GM18870 (cell line): Measurements from ENCODE around the gene PRKACA.

Experiments used
- ATAC-seq: cut with Tn5 transposase; IDR thresholded peaks from one replicate; pipeline ENCODE4 v1.9.1; 2021; ENCODE audit warnings: moderate library complexity; ENCODE audit not compliant: unreplicated experiment

Gene PRKACA

DNA sequence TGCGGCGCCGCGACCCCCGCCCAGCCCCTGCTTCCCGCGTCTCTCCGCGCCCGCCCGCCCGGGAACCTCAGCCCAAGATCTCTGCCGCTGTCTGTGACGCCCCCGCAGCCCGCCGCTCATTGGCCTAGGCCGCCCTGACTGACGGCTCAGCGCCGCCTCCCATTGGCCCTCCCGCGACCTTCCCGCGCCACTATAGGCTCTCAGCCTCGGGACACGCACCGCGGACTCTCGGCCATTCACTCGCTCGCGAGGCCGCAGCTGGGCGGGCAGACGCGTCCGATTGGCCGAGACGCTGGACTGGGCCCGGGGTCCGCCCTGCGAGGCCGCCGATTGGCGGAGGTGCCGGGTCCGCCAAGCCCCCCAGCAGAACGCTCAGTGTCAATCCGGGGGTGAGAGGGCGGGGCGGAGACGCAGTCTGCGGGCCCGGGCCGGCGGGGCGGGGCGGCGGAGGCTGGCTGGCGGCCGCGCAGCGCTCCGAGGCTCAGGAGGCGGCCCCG is at the start of gene PRKACA:
Gene PRKACA, minus strand, starts transcription at position 95 of the 497 bp plus-strand sequence. CDS start 215 bp downstream, outside the sequence.
- peak; percentile 76 for ATAC-seq

DNA sequence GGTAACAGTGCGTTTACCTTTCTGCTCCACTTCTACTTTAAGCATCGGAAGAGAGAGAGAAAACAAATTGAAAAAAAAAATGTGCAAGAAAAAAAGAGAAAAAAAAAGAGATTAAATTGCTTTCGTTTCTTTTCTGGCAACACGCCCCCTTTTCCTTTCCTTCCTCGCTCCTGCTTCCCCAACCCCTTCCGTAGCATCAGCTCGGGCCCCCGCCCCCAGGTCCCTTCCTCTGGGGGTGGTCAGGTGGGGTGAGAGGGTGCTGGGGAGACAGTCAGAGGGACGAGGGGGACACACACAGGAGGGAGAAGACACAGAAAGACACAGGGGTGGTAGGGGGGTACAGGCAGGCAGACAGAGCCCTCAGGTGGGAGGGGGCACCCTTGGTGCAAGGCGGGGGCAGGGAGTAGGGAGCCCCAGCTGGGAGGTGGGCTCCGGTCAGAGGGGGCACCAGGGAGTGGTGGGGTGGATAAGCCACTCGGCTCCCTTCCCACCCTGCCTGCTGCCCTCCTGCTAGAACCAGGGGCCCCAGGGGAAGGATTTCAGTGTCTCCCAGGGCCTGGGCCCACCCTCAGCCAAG is 49.5 kb upstream of the PRKACA start:
- ATAC-seq = no peak

DNA sequence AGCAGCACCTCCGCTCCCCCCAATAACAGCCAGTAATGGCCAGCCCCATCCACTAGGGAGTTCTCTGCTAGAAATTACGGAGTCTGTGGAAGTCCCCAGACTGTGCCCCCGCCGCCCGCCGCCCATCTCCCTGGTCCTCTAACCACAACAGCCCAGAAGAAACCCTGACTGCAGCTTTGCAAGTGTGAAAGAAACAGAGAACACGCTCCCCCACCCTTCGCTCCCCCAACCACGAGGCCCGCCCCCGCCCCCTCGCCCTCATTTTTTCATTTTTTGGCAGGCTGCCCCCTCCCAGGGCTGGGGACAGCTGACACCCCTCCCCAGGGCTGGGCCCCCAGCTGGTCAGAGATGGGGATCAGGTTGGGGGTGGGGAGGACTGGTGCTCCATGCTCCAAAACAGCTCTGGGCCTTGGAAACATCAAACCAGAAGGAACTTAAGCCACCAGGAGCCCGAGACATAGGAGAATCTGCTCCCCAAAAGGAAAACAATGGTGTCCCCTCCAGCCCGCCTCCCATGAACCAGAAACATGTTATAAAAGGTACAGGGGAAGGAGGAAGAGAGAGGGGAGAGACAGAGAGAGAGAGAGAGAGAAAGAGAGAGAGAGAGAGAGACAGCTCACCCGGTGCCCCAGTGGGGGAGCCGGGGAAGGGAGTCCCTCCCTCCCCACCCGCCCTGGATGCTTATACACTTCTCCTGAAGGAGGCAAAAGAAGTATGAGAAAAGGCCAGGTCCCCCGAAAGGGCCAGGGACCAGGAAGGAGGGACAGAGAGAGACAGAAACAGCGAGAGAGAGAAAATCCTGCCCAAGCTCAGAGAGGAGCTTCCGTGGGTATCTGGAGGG is 48.6 kb upstream of the PRKACA start:
- no peak for ATAC-seq

DNA sequence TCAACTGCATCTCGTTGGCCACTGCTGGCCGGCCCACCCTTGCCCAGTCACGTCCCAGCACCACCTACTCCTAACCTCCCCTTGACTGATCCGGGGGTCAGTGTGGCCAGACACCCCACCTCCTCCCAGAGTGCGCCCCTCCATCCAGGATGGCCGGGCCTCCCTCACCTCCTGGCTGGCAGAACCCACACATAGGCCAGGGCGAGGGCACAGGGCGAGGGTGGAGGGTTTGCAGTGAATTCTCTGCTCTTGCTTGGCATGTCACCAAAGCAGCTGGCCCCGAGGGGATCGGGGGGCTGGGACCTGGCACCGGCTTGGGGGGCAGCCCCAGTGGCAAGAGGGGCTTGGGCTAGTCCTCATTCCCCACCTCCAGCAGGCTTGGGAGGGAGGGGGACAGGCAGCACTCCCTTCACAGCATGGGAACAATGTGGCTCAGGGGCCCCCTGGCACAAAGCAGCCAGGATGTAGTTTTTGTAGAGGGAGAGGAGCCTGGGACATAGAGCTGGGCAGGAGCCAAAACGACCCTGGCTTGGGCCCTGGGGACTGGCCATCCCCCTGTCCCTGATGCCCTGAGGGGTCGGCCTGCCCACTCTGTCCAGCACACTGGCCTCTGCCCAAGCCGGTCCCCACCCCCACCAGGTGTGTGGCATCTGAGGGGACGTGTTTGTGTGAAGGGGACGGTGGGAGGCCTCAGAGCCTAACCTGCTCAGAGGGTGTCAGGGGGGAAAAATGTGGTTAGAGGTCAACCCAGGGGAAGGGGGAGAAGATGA is 47.3 kb upstream of the PRKACA start:
- no peak for ATAC-seq

DNA sequence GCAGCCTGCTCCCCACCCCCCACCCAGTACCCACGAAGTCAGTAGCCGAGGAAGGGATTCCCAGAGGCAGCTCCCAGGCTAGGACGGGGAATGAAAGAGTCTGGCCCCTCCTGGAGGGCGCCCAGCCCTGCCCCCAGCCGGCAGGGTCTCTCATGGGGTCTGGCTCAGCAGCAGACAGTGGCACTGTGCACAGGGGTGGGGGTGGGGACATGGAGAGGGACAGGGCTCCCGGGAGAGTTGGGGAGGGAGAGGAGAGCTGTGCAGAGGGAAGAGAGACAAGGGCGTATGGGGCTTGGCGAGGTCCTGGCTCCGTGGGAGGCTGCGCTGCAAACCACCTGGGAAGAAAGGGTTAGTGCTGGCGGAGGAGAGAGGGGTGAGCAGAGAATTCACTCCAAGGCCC is 46.5 kb upstream of the PRKACA start:
- ATAC-seq = no peak

DNA sequence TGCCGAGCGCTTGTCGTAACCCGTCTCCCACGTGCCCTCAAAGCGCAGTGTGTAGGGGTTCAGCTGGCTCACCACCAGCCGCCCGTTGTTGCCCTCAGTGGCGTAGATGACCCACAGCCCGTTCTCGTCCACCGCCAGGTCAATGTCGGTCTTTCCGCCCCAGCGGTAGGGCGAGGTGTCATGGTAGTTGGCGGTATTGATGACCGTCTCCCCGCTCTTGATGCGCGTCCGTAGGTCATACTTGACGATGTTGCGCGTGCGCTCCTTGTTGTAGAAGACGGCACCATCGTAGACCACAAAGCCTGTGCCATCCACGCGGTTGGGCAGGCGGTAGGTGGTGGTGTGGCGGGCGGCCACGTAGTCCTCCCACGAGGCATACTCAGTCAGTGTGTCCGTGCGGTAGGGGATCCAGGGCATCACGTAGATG is 45.3 kb upstream of the PRKACA start:
- no peak for ATAC-seq

DNA sequence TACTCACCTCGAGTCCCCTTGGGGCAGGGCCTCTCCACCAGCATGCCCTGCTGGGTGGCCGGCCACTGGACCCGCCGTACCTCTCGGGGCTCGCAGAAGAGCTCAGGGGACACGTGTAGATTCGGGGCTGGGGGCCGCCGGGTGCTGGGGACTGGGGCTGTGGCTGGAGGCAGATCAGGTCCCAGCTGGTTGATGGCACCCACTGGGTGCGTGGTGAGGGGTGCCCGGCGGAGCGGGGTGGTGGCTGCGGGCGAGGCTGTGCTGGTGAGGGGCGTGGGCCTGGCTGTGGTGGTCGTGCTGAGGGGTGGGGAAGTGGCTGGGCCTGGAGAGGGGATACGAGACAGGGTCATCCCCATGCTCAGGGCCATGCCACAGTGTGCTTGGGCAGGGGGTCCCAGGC is 43.7 kb upstream of the PRKACA start:
- no peak for ATAC-seq

DNA sequence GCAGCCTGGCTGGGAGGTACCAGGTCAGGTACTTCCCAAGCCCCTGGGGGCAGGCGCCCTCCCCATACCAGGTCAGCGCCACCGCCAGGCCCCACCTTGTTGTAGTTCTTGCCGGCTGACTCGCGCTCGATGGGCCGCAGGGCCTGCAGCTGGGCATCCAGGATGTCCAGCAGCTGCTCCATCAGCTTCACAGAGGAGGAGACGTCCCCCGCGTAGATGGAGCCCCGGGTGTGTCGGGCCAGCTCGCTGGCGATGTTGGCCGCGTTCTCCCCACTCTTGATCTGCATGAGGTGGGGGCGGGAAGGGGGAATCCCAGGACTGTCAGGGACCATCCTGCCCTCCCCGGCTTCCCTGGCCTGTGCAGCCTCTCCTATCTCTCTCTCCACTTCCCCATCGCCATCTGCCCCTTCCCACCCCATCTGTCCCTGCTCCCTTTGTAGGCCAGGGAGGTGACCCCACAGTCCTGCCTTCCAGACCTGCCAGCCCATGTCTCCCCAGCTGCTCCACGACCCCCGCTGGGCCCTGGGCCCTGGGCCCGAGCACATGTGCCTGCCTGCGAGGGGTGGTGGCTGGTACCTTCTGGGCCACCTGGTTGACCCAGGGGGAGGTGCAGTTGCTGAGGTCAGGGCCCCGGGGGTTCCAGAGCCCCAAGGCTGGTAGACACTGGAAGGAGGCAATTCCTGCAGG is 42.6 kb upstream of the PRKACA start:
- no peak for ATAC-seq

DNA sequence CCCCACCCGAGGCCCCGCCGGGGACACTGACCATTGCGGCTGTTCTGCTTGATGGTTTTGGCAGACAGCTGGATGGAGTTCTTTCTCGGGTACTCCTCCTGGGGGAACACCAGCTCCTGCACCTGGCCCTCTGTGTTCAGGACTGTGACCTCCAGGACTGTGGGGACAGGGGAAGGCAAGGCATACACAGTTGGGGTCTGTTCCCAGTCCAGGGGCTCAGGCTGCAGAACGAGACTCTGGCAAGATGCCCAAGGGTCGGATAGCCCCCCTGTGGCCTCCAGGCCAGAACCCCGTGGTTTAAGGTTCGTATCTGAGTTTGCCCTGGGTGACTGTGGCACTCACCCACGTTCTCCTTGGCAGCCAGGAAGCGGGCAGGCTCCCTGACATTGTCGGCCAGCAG is 41.5 kb upstream of the PRKACA start:
- ATAC-seq = no peak

DNA sequence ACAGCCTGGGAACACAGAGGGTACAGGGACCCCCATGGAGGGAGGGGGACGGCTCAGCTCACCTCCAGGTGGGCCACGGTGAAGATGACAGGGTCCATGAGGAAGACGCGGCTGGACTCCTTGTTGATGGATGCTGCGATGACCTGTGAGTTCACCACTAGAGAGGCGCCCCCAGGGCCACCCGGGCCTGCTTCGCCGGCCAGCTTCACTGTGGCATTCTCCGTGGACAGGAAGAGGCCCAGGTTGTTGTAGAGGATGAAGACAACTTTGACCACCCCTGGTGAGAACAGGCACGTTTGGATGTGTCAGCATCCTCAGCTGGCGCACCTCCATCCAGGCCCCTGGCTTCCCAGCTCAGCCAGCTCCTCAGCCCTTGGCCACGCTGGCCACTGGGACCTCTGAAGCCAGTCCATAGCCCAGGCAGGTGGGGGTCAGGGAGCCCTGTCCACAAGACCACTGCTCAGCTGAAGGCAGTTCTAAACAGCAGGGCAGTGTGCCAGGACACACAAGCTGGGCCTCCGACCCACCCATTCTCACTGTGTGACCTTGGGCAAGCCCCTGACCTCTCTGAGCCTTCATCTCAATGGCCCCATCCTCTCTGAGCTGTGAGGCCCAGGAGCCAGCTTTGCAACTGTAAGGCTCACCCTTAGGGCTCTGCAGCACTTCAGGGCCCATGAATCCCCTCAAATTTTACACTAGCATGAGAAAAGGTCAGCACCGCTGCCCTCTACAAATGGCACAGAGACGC is 40.9 kb upstream of the PRKACA start:
- no peak for ATAC-seq

DNA sequence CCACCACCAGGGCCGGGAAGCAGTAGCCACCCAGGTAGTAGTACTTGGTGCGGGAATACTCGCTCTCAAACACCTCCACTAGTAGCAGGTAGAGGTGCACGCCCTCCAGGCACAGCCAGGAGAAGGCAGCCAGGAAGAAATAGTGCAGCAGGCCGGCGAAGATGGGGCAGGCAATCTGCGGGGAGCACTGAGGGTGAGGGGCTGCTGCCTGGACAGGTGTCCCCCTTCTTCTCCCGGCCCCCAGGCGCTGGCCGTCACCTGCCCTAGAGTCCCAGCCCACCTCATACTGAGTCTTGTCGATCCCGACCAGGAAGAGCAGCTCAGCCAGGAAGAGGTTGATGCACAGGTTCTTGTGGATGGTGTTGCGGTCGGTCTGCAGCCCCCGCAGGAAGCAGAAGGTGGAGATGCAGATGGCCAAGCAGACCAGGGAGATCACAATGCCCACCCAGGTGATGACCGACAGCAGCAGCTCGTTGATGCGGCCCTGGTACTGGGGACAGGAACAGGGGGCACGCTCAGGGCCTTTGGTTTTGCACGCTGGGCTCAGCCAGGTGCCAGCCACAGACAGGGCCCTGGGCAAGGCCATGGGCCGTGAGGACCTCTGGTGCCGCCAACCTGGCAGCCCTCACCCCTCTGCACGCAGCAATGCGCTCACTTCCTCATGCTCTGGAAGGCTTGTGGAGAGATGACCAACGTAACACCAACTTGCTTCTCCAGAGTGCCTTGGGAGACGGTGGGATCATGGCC is 39.6 kb upstream of the PRKACA start:
- ATAC-seq = no peak

DNA sequence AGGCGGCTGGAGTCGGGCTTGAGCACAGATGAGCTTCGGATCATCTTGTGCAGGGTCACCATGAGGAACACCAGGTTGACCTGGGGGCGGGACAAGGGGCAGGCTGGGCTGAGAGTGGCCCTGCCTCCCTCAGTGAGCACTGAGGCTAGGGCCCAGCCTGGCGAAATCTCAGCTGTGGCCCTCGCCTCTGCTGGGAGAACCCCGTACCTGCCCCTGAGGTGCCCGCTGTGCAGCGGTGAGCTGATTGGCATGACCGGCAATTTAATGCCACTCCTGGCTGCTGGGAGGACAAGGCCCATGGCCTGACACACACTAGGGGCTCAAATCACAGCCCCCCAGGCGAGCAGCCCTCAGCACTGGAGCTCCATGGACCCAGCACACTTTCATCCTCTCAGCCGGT is 38.6 kb upstream of the PRKACA start:
- no peak for ATAC-seq

DNA sequence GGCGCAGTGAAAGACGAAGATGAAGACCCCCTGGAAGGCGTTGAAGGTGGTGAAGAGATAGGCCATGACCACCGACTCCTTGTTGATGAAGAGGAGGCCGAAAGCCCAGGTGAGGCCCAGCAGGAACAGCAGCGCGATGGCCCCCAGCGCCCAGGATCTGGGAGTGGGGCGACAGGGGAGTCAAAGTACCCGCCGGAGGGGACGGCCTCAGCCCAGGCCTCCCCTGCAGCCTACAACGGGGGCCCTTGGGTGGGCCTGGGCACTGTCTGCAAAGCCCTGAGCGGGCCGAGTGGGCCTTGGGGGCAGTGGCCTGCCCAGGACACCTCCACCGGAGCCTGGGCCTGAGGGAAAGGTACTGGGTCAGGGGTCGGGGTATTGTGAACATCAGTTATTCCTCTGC is 37.8 kb upstream of the PRKACA start:
- ATAC-seq = no peak

DNA sequence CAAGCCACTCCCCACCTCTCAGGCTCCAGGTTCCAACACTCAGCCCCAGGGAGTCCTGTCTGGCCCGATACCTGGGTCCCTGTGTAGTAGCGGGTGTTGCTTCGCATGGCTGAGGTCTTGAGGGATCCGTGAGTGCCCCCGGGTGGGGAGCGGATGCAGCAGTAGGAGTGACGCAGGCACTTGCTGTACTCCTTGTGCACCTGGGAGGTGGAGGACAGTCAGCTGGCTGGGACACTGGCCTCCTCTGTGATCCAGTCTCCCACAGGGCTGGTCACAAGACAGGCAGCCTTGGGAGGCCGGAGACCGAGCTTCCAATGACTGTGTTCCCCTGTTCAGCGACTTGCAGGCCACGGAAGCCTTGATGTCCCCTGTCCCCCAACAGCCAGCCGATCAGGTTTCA is 35.2 kb upstream of the PRKACA start:
- ATAC-seq = no peak

DNA sequence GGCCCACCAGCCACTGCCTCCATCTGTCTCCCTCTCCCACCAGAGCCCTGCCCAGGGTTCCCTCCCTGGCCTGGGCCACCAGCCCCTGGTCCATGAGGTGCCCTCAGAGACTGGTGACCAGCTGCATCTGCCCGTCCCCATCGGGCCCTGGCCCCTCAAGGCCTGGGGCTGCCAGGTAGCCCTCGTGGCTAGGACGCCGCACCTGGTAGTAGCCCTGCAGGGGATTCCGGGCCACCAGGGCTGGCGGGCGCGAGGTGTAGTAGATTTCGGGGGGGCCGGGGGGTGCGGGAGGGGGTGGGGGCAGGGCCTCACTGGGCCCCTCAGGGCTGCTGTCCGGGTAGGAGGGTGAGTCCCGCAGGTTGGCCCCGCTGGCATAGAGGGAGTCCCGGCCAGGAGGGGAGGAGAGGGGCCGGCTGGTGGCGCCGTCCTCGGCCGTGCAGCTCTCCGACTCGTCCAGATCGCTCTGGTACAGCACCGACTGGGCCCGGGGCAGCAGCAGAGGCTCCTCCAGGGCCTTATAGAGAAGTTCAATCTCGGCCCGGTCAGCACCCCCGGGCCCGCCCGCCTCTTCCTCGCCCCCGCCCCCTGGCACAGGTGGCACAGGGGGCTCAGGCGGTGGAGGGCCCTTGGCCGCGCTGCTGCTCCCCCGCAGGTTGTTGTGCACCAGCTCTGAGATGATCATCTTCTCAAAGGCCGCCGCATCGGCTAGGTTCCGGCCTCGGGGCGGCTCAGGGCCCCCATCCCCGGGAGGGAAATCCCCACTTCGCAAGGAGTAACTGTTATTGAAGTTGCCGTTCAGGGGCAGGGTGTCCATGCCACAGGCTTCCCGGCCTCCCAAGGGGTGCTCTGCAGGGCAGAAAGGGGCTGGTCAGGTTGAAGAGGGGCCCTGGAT is 33.5 kb upstream of the PRKACA start:
- no peak for ATAC-seq

DNA sequence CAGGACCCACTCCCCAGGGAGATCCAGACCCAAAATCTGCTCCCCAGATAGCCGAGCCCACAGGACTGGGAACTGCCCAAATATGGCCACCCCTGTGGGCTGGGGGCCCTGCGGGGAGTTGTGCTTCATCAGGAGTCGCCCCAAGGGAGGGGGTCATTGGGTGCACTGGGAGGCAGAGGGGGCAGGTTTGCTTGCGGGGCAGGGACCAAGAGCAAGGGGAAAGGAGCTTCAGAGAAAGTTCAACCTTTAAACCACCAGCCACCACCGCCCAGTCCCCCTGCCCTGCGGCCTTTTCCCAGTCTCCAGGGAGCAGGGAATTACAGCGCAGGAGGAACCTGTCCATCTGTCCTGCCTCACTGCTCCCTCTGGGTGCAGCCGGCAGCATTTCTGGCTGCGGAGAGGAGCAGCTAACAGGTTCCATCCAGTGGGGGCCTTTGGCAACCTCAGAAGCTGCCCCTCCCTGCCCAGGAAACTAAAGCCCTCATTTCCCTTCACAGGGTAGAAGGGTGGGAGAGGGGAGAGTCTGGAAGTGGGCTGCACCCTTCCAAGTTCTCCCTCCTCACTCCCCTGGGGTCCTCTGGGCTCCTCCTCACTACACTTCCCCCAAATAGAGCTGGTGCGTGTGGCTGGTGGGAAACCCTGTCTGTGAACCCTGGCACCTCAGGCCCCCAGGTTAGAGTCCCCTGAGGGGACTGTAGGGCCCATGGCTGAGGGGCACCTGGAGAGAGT is 32.6 kb upstream of the PRKACA start:
- ATAC-seq = no peak

DNA sequence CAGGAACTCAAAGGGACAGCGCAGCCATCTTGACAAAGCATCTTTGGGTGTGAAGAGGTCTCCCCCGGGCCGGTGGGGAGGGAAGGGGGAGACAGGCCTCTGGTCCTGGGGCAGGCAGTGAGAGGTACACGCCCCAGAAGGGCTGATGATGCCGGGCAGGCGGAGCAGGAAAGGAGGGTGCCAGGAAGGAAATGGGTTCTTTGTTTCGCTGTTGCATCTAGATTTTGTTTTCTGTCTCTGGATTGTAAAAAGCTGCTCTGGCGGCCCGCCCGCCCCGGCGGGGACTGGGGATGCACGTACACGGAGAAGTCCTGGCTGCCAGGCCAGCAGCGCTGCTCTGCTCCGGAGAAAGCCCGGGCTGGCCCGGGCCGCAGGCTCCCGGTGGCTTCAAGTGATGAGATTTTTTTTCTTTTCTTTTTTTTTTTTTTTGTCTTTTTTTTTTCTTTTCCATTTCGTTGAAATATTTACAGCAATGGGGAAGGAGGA is 32.0 kb upstream of the PRKACA start:
- no peak for ATAC-seq
